ENCODE measurements around the gene NTNG1. TPM values are rescaled to one million over a fixed set of nuclear protein-coding genes. Genes with fewer than 3 reads are reported as not detected.

The NTNG1 gene
- total and polyA plus RNA-seq, 9 donors = 0.28 to 9.1 (median 0.97) TPM

- no peaks in the 10 kb centered on the region for H3K27me3 ChIP-seq
- H3K9me3 ChIP-seq = no peaks in the 10 kb centered on the region
- no peaks in the 10 kb centered on the region for H3K36me3 ChIP-seq
- no peak overlapping the region for H3K4me3 ChIP-seq
- no peak for DNase-seq
- intact Hi-C loops (cut with DNase I) = no loop called here
- WGBS, 3 donors = 54 to 63% (median 55%) methylated on average over 3 of the region's 3 CpGs
- H3K27ac ChIP-seq = no peak overlapping the region
- H3K4me1 ChIP-seq (ENCODE audit: insufficient read depth) = no peaks in the 10 kb centered on the region
- no peak for TF ChIP-seq EP300 (IDR thresholded peaks at IDR 0.05)
- TF ChIP-seq CTCF (IDR thresholded peaks at IDR 0.05) = no peak
- no peak for TF ChIP-seq POLR2A (IDR thresholded peaks at IDR 0.05)
Observed at GRCh38 chr1:107481756-107482384, 341.0 kb downstream of the NTNG1 start.

- Histone ChIP-seq H3K27me3 (no peaks in the 10 kb centered on the region), H3K9me3 (no peaks in the 10 kb centered on the region), H3K4me3 (no peak overlapping the region), H3K27ac (no peak overlapping the region), H3K4me1 (ENCODE audit: insufficient read depth) (no peaks in the 10 kb centered on the region), H3K36me3 (no peaks in the 10 kb centered on the region)
- TF ChIP-seq EP300 (IDR thresholded peaks at IDR 0.05) (no peak), CTCF (IDR thresholded peaks at IDR 0.05) (no peak)
- intact Hi-C loops (cut with DNase I) = no loop called here
- WGBS, 3 donors = 59 to 78% (median 69%) methylated on average over 3 of the region's 3 CpGs
- no peak for DNase-seq
Observed at GRCh38 chr1:107483949-107484348, 343.1 kb downstream of the NTNG1 start.

GRCh38 chr1:107486349-107486748 lies 345.5 kb downstream of the NTNG1 start:
- no peak overlapping the region for H3K27ac ChIP-seq
- no peaks in the 10 kb centered on the region for H3K9me3 ChIP-seq
- intact Hi-C loops (cut with DNase I) = no loop called here

GRCh38 chr1:107487506-107487905 lies 346.7 kb downstream of the NTNG1 start:
- no peak overlapping the region for H3K27ac ChIP-seq
- no peak for DNase-seq
- intact Hi-C loops (cut with DNase I) = no loop called here
- TF ChIP-seq CTCF (IDR thresholded peaks at IDR 0.05) (no peak), POLR2A (IDR thresholded peaks at IDR 0.05) (no peak), EP300 (IDR thresholded peaks at IDR 0.05) (no peak)
- no peaks in the 10 kb centered on the region for H3K9me3 ChIP-seq
- H3K4me3 ChIP-seq = no peak overlapping the region
- H3K27me3 ChIP-seq = no peaks in the 10 kb centered on the region
- no peaks in the 10 kb centered on the region for H3K36me3 ChIP-seq
- 70 to 78% (median 73%) methylated on average over 2 of the region's 2 CpGs for WGBS, 3 donors
- no peaks in the 10 kb centered on the region for H3K4me1 ChIP-seq (ENCODE audit: insufficient read depth)

More at GRCh38 chr1:107486349-107486748, 345.5 kb downstream of the NTNG1 start:
- no peak for DNase-seq
- Histone ChIP-seq H3K4me3 (no peak overlapping the region), H3K36me3 (no peaks in the 10 kb centered on the region), H3K4me1 (ENCODE audit: insufficient read depth) (no peaks in the 10 kb centered on the region), H3K27me3 (no peaks in the 10 kb centered on the region)
- WGBS, 3 donors = 21 to 34% (median 33%) methylated on average over 3 of the region's 3 CpGs
- TF ChIP-seq EP300 (IDR thresholded peaks at IDR 0.05) = no peak
- no peak for TF ChIP-seq CTCF (IDR thresholded peaks at IDR 0.05)
- no peak for TF ChIP-seq POLR2A (IDR thresholded peaks at IDR 0.05)

Measured in ovary (tissue), 9 donors.